Measurements from ENCODE around the gene COL23A1. TPM values are rescaled to one million over a fixed set of nuclear protein-coding genes. Genes with fewer than 3 reads are reported as not detected.

Gene COL23A1
- total and polyA plus RNA-seq, 4 donors, result 0.36 to 1.5 (median 1.1) TPM; not detected in 1

GRCh38 chr5:178572617-178573016 is 17.6 kb downstream of the COL23A1 start:
- no peak for ATAC-seq (ENCODE audit: low FRiP score)
- Histone ChIP-seq H3K27me3 (ENCODE audit: control insufficient read depth in 1 of 2, insufficient read depth in 2 of 2, low read length in 1 of 2) (peaks cover 0 to 2% of the 10 kb centered on the region in 2 donors), H3K4me1 (ENCODE audit: control insufficient read depth in 1 of 2, insufficient read depth in 2 of 2, low read length in 2 of 2) (no peaks in the 10 kb centered on the region), H3K9me3 (ENCODE audit: control insufficient read depth, low read length) (no peaks in the 10 kb centered on the region), H3K4me3 (ENCODE audit: low read length in 2 of 2) (no peak overlapping the region), H3K36me3 (ENCODE audit: control insufficient read depth in 1 of 2, insufficient read depth in 2 of 2, low read length in 1 of 2) (no peaks in the 10 kb centered on the region), H3K27ac (ENCODE audit: low read depth in 1 of 2, low read length in 2 of 2) (no peak overlapping the region)
- 92 to 94% methylated on average over 4 of the region's 4 CpGs for WGBS, 2 donors
- no peak for DNase-seq
- intact Hi-C loops (cut with DNase I), result no loop called here

- no peaks in the 10 kb centered on the region for H3K36me3 ChIP-seq (ENCODE audit: control insufficient read depth in 1 of 2, insufficient read depth in 2 of 2, low read length in 1 of 2)
- ATAC-seq (ENCODE audit: low FRiP score) (no peak), DNase-seq (no peak)
- H3K4me3 ChIP-seq (ENCODE audit: low read length in 2 of 2), result no peak overlapping the region
- H3K4me1 ChIP-seq (ENCODE audit: control insufficient read depth in 1 of 2, insufficient read depth in 2 of 2, low read length in 2 of 2), result no peaks in the 10 kb centered on the region
- H3K27ac ChIP-seq (ENCODE audit: low read depth in 1 of 2, low read length in 2 of 2), result no peak overlapping the region
- H3K9me3 ChIP-seq (ENCODE audit: control insufficient read depth, low read length), result no peaks in the 10 kb centered on the region
- intact Hi-C loops (cut with DNase I), result no loop called here
- 61 to 76% methylated on average over 2 of the region's 2 CpGs for WGBS, 2 donors
- peaks cover 0 to 2% of the 10 kb centered on the region in 2 donors for H3K27me3 ChIP-seq (ENCODE audit: control insufficient read depth in 1 of 2, insufficient read depth in 2 of 2, low read length in 1 of 2)
Measured at GRCh38 chr5:178569485-178569884, 20.7 kb downstream of the COL23A1 start.

GRCh38 chr5:178564811-178565550 is 25.2 kb downstream of the COL23A1 start:
- no peak for DNase-seq
- Histone ChIP-seq H3K9me3 (ENCODE audit: control insufficient read depth, low read length) (peaks cover 2% of the 10 kb centered on the region), H3K27me3 (ENCODE audit: control insufficient read depth in 1 of 2, insufficient read depth in 2 of 2, low read length in 1 of 2) (peaks cover 0 to 2% of the 10 kb centered on the region in 2 donors), H3K4me3 (ENCODE audit: low read length in 2 of 2) (no peak overlapping the region), H3K4me1 (ENCODE audit: control insufficient read depth in 1 of 2, insufficient read depth in 2 of 2, low read length in 2 of 2) (no peaks in the 10 kb centered on the region), H3K27ac (ENCODE audit: low read depth in 1 of 2, low read length in 2 of 2) (no peak overlapping the region), H3K36me3 (ENCODE audit: control insufficient read depth in 1 of 2, insufficient read depth in 2 of 2, low read length in 1 of 2) (no peaks in the 10 kb centered on the region)
- intact Hi-C loops (cut with DNase I), result no loop called here
- no peak for ATAC-seq (ENCODE audit: low FRiP score)
- WGBS, 2 donors, result 61 to 67% methylated on average over 12 of the region's 12 CpGs

- intact Hi-C loops (cut with DNase I), result no loop called here
- ATAC-seq (ENCODE audit: low FRiP score), result no peak
- H3K27ac ChIP-seq (ENCODE audit: low read depth in 1 of 2, low read length in 2 of 2), result no peak overlapping the region
- H3K27me3 ChIP-seq (ENCODE audit: control insufficient read depth in 1 of 2, insufficient read depth in 2 of 2, low read length in 1 of 2), result peaks cover 0 to 2% of the 10 kb centered on the region in 2 donors
- H3K4me3 ChIP-seq (ENCODE audit: low read length in 2 of 2), result no peak overlapping the region
- no peaks in the 10 kb centered on the region for H3K36me3 ChIP-seq (ENCODE audit: control insufficient read depth in 1 of 2, insufficient read depth in 2 of 2, low read length in 1 of 2)
- WGBS, 2 donors, result 45 to 50% methylated on average over 4 of the region's 4 CpGs
- H3K4me1 ChIP-seq (ENCODE audit: control insufficient read depth in 1 of 2, insufficient read depth in 2 of 2, low read length in 2 of 2), result no peaks in the 10 kb centered on the region
- H3K9me3 ChIP-seq (ENCODE audit: control insufficient read depth, low read length), result peaks cover 2% of the 10 kb centered on the region
- no peak for DNase-seq
Measured at GRCh38 chr5:178564397-178564796, 25.8 kb downstream of the COL23A1 start.

GRCh38 chr5:178563621-178564020 is 26.6 kb downstream of the COL23A1 start:
- Histone ChIP-seq H3K27me3 (ENCODE audit: control insufficient read depth in 1 of 2, insufficient read depth in 2 of 2, low read length in 1 of 2) (peaks cover 0 to 1% of the 10 kb centered on the region in 2 donors), H3K4me1 (ENCODE audit: control insufficient read depth in 1 of 2, insufficient read depth in 2 of 2, low read length in 2 of 2) (no peaks in the 10 kb centered on the region), H3K9me3 (ENCODE audit: control insufficient read depth, low read length) (peaks cover 2% of the 10 kb centered on the region), H3K27ac (ENCODE audit: low read depth in 1 of 2, low read length in 2 of 2) (no peak overlapping the region), H3K36me3 (ENCODE audit: control insufficient read depth in 1 of 2, insufficient read depth in 2 of 2, low read length in 1 of 2) (no peaks in the 10 kb centered on the region), H3K4me3 (ENCODE audit: low read length in 2 of 2) (no peak overlapping the region)
- WGBS, 2 donors, result 92 to 93% methylated on average over 8 of the region's 8 CpGs
- ATAC-seq (ENCODE audit: low FRiP score) (no peak), DNase-seq (no peak)
- intact Hi-C loops (cut with DNase I), result no loop called here

GRCh38 chr5:178561746-178562264 is 28.4 kb downstream of the COL23A1 start:
- Histone ChIP-seq H3K27ac (ENCODE audit: low read depth in 1 of 2, low read length in 2 of 2) (no peak overlapping the region), H3K36me3 (ENCODE audit: control insufficient read depth in 1 of 2, insufficient read depth in 2 of 2, low read length in 1 of 2) (no peaks in the 10 kb centered on the region), H3K9me3 (ENCODE audit: control insufficient read depth, low read length) (peaks cover 2% of the 10 kb centered on the region), H3K27me3 (ENCODE audit: control insufficient read depth in 1 of 2, insufficient read depth in 2 of 2, low read length in 1 of 2) (no peaks in the 10 kb centered on the region), H3K4me3 (ENCODE audit: low read length in 2 of 2) (no peak overlapping the region), H3K4me1 (ENCODE audit: control insufficient read depth in 1 of 2, insufficient read depth in 2 of 2, low read length in 2 of 2) (no peaks in the 10 kb centered on the region)
- WGBS, 2 donors, result 80 to 82% methylated on average over 23 of the region's 23 CpGs
- ATAC-seq (ENCODE audit: low FRiP score), result no peak
- intact Hi-C loops (cut with DNase I), result no loop called here
- DNase-seq, result no peak

GRCh38 chr5:178560911-178561310 is 29.3 kb downstream of the COL23A1 start:
- Histone ChIP-seq H3K9me3 (ENCODE audit: control insufficient read depth, low read length) (peaks cover 2% of the 10 kb centered on the region), H3K36me3 (ENCODE audit: control insufficient read depth in 1 of 2, insufficient read depth in 2 of 2, low read length in 1 of 2) (no peaks in the 10 kb centered on the region), H3K27ac (ENCODE audit: low read depth in 1 of 2, low read length in 2 of 2) (no peak overlapping the region), H3K27me3 (ENCODE audit: control insufficient read depth in 1 of 2, insufficient read depth in 2 of 2, low read length in 1 of 2) (no peaks in the 10 kb centered on the region), H3K4me3 (ENCODE audit: low read length in 2 of 2) (no peak overlapping the region), H3K4me1 (ENCODE audit: control insufficient read depth in 1 of 2, insufficient read depth in 2 of 2, low read length in 2 of 2) (no peaks in the 10 kb centered on the region)
- 94 to 95% methylated on average over 7 of the region's 7 CpGs for WGBS, 2 donors
- ATAC-seq (ENCODE audit: low FRiP score), result no peak
- intact Hi-C loops (cut with DNase I), result no loop called here
- DNase-seq, result no peak

- H3K4me1 ChIP-seq (ENCODE audit: control insufficient read depth in 1 of 2, insufficient read depth in 2 of 2, low read length in 2 of 2), result no peaks in the 10 kb centered on the region
- DNase-seq, result no peak
- intact Hi-C loops (cut with DNase I), result loop anchor here in 1 of 2 donors (10.0 kb wide), 1 partner anchor 283 kb away; no protein-coding TSS in a partner anchor
- no peak overlapping the region for H3K4me3 ChIP-seq (ENCODE audit: low read length in 2 of 2)
- H3K36me3 ChIP-seq (ENCODE audit: control insufficient read depth in 1 of 2, insufficient read depth in 2 of 2, low read length in 1 of 2), result no peaks in the 10 kb centered on the region
- 93 to 94% methylated on average over 11 of the region's 11 CpGs for WGBS, 2 donors
- ATAC-seq (ENCODE audit: low FRiP score), result no peak
- H3K9me3 ChIP-seq (ENCODE audit: control insufficient read depth, low read length), result no peaks in the 10 kb centered on the region
- no peaks in the 10 kb centered on the region for H3K27me3 ChIP-seq (ENCODE audit: control insufficient read depth in 1 of 2, insufficient read depth in 2 of 2, low read length in 1 of 2)
- no peak overlapping the region for H3K27ac ChIP-seq (ENCODE audit: low read depth in 1 of 2, low read length in 2 of 2)
Measured at GRCh38 chr5:178557416-178557815, 32.8 kb downstream of the COL23A1 start.

- Histone ChIP-seq H3K27ac (ENCODE audit: low read depth in 1 of 2, low read length in 2 of 2) (no peak overlapping the region), H3K4me3 (ENCODE audit: low read length in 2 of 2) (no peak overlapping the region), H3K36me3 (ENCODE audit: control insufficient read depth in 1 of 2, insufficient read depth in 2 of 2, low read length in 1 of 2) (no peaks in the 10 kb centered on the region), H3K4me1 (ENCODE audit: control insufficient read depth in 1 of 2, insufficient read depth in 2 of 2, low read length in 2 of 2) (no peaks in the 10 kb centered on the region), H3K9me3 (ENCODE audit: control insufficient read depth, low read length) (no peaks in the 10 kb centered on the region), H3K27me3 (ENCODE audit: control insufficient read depth in 1 of 2, insufficient read depth in 2 of 2, low read length in 1 of 2) (no peaks in the 10 kb centered on the region)
- ATAC-seq (ENCODE audit: low FRiP score) (no peak), DNase-seq (peak; percentile 23 to 60)
- whole genome bisulfite sequencing, 2 donors, result 84 to 88% methylated on average over 14 of the region's 14 CpGs
- intact Hi-C loops (cut with DNase I), result loop anchor here in 1 of 2 donors (10.0 kb wide), 1 partner anchor 281 kb away; no protein-coding TSS in a partner anchor
Measured at GRCh38 chr5:178555771-178556211, 34.4 kb downstream of the COL23A1 start.
